Measurements from ENCODE around the gene SLC45A1.
A peak's percentile ranks its signal among the peaks of the same experiment; 100 is the strongest.

Gene SLC45A1

DNA sequence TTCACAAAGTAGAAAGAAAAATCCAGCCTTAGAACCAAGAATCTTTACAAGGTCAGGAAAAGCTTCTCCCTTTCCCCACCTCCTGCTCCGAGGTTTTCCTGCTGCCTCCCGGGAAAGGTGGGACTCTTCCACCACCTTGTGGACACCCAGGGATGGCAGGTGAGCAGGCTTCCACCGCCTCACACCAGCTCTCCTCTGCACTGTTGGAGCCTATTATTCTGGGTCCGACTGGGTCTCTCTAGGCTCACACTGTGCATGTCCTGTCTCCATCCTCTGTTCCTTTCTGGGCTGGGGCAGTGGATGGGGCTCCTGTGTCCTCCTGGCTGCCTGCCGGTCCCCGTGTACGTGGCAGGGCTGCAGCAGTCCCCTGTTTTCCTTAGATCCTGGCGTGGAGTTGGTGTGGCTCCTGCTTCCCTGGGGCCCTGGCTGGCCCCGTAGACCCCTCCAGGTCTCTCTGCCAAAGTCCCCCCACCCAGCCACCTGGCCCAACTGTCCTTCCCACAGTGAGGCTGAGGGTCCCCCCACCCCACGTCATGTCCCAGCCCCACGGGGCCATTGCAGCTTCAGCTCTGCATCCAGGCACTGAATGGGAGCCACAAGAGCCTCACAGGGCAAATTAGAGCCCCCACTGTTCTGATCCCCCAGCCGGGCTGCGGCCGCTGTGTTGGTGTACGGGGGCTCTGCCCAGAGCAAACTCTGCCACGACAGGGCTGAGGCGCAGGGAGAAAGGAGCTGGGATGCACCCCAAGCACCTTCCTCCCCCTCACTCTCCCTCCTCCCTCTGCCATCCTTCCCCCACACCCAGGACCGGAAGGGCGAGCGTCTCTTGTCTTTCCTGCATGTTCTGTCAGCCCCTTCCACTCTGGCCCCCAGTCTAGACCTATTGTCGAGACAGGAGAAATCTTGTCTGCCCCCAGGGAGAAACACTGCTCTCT is 3.3 kb upstream of the SLC45A1 start:
- Histone ChIP-seq H3K9me3 (ENCODE audit: low read depth, low read length) (no peaks in the 10 kb centered on the region), H3K4me3 (no peak overlapping the region), H3K36me3 (ENCODE audit: insufficient read depth, low read length) (no peaks in the 10 kb centered on the region), H3K9ac (ENCODE audit: insufficient read length) (no peak overlapping the region), H3K27ac (no peak overlapping the region)
- TF ChIP-seq POLR2AphosphoS5 (IDR thresholded peaks at IDR 0.05; ENCODE audit: borderline replicate concordance, low read depth, low read length) (no peak), FOXP2 (optimal IDR thresholded peaks at IDR 0.05; ENCODE audit: control extremely low read depth, extremely low read length, insufficient read depth) (no peak), EZH2 (IDR thresholded peaks at IDR 0.05) (no peak)
- peak; percentile 8 for DNase-seq (ENCODE audit: low read depth, low spot score)

- DNase-seq (ENCODE audit: low read depth, low spot score) = no peak
- TF ChIP-seq FOXP2 (optimal IDR thresholded peaks at IDR 0.05; ENCODE audit: control extremely low read depth, extremely low read length, insufficient read depth) (no peak), POLR2AphosphoS5 (IDR thresholded peaks at IDR 0.05; ENCODE audit: borderline replicate concordance, low read depth, low read length) (no peak), EZH2 (IDR thresholded peaks at IDR 0.05) (no peak)
- no peak overlapping the region for H3K27ac ChIP-seq
Observed at GRCh38 chr1:8315573-8316475, 2.1 kb upstream of the SLC45A1 start.

DNA sequence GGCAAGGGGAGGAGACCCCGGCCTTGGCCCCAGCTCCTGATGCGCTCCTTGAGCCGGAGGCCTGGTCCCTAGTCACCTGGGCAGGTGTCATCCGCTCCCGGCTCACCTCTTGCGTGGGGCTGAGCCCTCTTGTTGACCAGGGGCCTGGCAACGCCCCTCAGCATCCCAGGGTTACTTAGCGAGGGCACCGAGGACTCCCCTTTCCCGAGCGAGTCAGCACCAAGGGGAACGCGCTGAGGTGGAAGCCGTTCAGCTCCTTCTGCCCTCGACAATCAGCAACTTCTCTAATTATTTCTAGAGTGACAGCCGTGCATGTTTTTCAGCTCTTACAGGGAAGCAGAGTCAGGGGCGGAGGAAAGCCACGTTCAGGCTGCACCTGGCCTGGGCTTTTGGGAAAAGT is 522 bp downstream of the SLC45A1 start:
- DNase-seq (ENCODE audit: low read depth, low spot score) = no peak
- peak overlapping the region; percentile 11; the same call in 1 of the 2 replicates for H3K4me3 ChIP-seq
- H3K9me3 ChIP-seq (ENCODE audit: low read depth, low read length) = no peaks in the 10 kb centered on the region
- TF ChIP-seq EZH2 (IDR thresholded peaks at IDR 0.05) = no peak
- TF ChIP-seq FOXP2 (optimal IDR thresholded peaks at IDR 0.05; ENCODE audit: control extremely low read depth, extremely low read length, insufficient read depth) = no peak
- no peak for TF ChIP-seq POLR2AphosphoS5 (IDR thresholded peaks at IDR 0.05; ENCODE audit: borderline replicate concordance, low read depth, low read length)
- H3K27ac ChIP-seq = no peak overlapping the region
- H3K36me3 ChIP-seq (ENCODE audit: insufficient read depth, low read length) = no peaks in the 10 kb centered on the region
- H3K9ac ChIP-seq (ENCODE audit: insufficient read length) = no peak overlapping the region

More at GRCh38 chr1:8315573-8316475, 2.1 kb upstream of the SLC45A1 start:
- Histone ChIP-seq H3K36me3 (ENCODE audit: insufficient read depth, low read length) (no peaks in the 10 kb centered on the region), H3K9me3 (ENCODE audit: low read depth, low read length) (no peaks in the 10 kb centered on the region), H3K4me3 (no peak overlapping the region), H3K9ac (ENCODE audit: insufficient read length) (no peak overlapping the region)

DNA sequence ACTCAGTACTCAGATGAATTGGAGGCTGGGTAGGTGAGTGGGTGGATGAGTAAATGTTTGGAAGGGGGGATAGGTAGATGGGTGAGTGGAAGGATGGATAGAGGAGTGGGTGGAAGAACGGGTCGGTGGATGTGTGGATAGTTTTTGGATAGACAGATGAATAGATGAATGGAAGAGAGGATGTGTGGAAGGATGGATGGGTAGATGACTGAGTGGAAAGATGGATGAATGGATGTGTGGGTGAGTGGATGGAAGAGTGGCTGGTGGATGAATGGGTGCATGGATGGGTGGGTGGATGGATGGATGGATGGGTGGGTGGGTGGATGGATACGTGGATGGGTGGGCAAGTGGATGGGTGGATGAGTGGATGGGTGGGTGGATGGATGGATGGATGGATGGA is 3.7 kb downstream of the SLC45A1 start:
- H3K4me3 ChIP-seq = no peak overlapping the region
- no peak overlapping the region for H3K9ac ChIP-seq (ENCODE audit: insufficient read length)
- H3K9me3 ChIP-seq (ENCODE audit: low read depth, low read length) = no peaks in the 10 kb centered on the region
- TF ChIP-seq POLR2AphosphoS5 (IDR thresholded peaks at IDR 0.05; ENCODE audit: borderline replicate concordance, low read depth, low read length) (no peak), EZH2 (IDR thresholded peaks at IDR 0.05) (no peak), FOXP2 (optimal IDR thresholded peaks at IDR 0.05; ENCODE audit: control extremely low read depth, extremely low read length, insufficient read depth) (no peak)
- no peak overlapping the region for H3K27ac ChIP-seq
- H3K36me3 ChIP-seq (ENCODE audit: insufficient read depth, low read length) = no peaks in the 10 kb centered on the region
- no peak for DNase-seq (ENCODE audit: low read depth, low spot score)

- no peak for DNase-seq (ENCODE audit: low read depth, low spot score)
- TF ChIP-seq EZH2 (IDR thresholded peaks at IDR 0.05) (no peak), POLR2AphosphoS5 (IDR thresholded peaks at IDR 0.05; ENCODE audit: borderline replicate concordance, low read depth, low read length) (no peak), FOXP2 (optimal IDR thresholded peaks at IDR 0.05; ENCODE audit: control extremely low read depth, extremely low read length, insufficient read depth) (no peak)
- Histone ChIP-seq H3K36me3 (ENCODE audit: insufficient read depth, low read length) (no peaks in the 10 kb centered on the region), H3K9ac (ENCODE audit: insufficient read length) (no peak overlapping the region), H3K9me3 (ENCODE audit: low read depth, low read length) (no peaks in the 10 kb centered on the region), H3K27ac (no peak overlapping the region), H3K4me3 (no peak overlapping the region)
Observed at GRCh38 chr1:8323706-8324105, 5.8 kb downstream of the SLC45A1 start.

DNA sequence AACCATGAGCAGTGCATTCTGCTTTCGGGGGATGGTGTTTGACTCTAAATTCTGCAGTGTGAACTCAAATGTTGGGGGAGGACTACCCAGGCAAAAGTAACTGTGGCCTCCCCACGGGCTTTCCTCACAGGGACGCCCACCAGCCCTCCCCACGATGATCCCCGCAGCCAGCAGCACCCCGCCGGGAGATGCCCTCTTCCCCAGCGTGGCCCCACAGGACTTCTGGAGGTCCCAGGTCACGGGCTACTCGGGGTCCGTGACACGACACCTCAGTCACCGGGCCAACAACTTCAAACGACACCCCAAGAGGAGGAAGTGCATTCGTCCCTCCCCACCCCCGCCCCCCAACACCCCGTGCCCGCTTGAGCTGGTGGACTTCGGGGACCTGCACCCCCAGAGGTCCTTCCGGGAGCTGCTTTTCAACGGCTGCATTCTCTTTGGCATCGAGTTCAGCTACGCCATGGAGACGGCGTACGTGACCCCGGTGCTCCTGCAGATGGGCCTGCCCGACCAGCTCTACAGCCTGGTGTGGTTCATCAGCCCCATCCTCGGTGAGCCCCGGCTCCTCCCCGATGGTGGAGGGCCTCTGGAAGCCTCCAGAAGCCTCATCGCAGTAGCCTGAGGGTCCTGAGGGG is 6.4 kb downstream of the SLC45A1 start:
- TF ChIP-seq FOXP2 (optimal IDR thresholded peaks at IDR 0.05; ENCODE audit: control extremely low read depth, extremely low read length, insufficient read depth) (no peak), POLR2AphosphoS5 (IDR thresholded peaks at IDR 0.05; ENCODE audit: borderline replicate concordance, low read depth, low read length) (no peak), EZH2 (IDR thresholded peaks at IDR 0.05) (no peak)
- Histone ChIP-seq H3K36me3 (ENCODE audit: insufficient read depth, low read length) (no peaks in the 10 kb centered on the region), H3K9me3 (ENCODE audit: low read depth, low read length) (no peaks in the 10 kb centered on the region), H3K4me3 (no peak overlapping the region), H3K27ac (no peak overlapping the region), H3K9ac (ENCODE audit: insufficient read length) (no peak overlapping the region)
- DNase-seq (ENCODE audit: low read depth, low spot score) = no peak

GRCh38 chr1:8325771-8326170 is 7.9 kb downstream of the SLC45A1 start:
- Histone ChIP-seq H3K9ac (ENCODE audit: insufficient read length) (no peak overlapping the region), H3K4me3 (no peak overlapping the region), H3K9me3 (ENCODE audit: low read depth, low read length) (no peaks in the 10 kb centered on the region), H3K36me3 (ENCODE audit: insufficient read depth, low read length) (no peaks in the 10 kb centered on the region), H3K27ac (no peak overlapping the region)
- no peak for TF ChIP-seq EZH2 (IDR thresholded peaks at IDR 0.05)
- TF ChIP-seq FOXP2 (optimal IDR thresholded peaks at IDR 0.05; ENCODE audit: control extremely low read depth, extremely low read length, insufficient read depth) = no peak
- no peak for TF ChIP-seq POLR2AphosphoS5 (IDR thresholded peaks at IDR 0.05; ENCODE audit: borderline replicate concordance, low read depth, low read length)
- DNase-seq (ENCODE audit: low read depth, low spot score) = no peak

All from SK-N-MC (cell line).